ENCODE data around the gene TNFAIP8. TPM values are rescaled to one million over a fixed set of nuclear protein-coding genes. Genes with fewer than 3 reads are reported as not detected.

TNFAIP8 gene
- total and polyA plus RNA-seq, 11 donors: 3.6 to 30.8 (median 12.6) TPM

DNA sequence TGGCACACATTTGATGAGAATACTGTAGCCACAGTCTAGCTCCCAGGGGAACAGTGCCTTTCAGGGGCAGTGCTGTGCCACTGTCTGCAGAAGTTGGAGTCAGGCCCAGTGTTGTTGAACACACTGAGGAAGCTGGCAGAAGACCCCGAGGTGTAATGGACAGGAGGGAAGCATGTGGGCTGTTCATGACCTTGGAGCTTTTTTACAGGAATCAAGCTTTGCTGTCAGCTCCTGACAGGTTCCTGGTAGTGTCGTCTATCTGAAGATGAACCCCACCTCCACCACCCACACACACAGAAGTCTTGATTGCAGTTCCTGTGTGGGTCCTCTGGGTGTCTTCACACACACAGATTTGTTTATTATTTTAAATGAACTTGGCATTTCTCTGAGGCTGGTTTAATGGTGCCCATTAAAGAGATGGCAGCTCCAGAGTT, 40.3 kb upstream of the TNFAIP8 start:
- H3K27me3 ChIP-seq: no peaks in the 10 kb centered on the region
- peaks cover 0 to 78% (median 0%) of the 10 kb centered on the region in 12 donors for H3K4me1 ChIP-seq
- intact Hi-C loops (cut with DNase I): loop anchor here in 6 of 10 donors (2.0 to 5.0 kb wide), 2 partner anchors 97 kb away; no protein-coding TSS in a partner anchor
- ATAC-seq (peak; percentile 32 to 72 (median 64)), DNase-seq (peak in 1 of 5 donors; percentile 45)
- peak overlapping the region in 1 of 12 donors; percentile 54 for H3K27ac ChIP-seq
- H3K9me3 ChIP-seq: no peaks in the 10 kb centered on the region
- H3K36me3 ChIP-seq: no peaks in the 10 kb centered on the region
- no peak overlapping the region for H3K4me3 ChIP-seq
- no peak for TF ChIP-seq POLR2A (IDR thresholded peaks at IDR 0.05)
- TF ChIP-seq CTCF (IDR thresholded peaks at IDR 0.05): peak in 10 of 12 donors; percentile 6 to 41 (median 22)
- 4 to 8% (median 7%) methylated on average over 2 of the region's 2 CpGs for WGBS, 4 donors

DNA sequence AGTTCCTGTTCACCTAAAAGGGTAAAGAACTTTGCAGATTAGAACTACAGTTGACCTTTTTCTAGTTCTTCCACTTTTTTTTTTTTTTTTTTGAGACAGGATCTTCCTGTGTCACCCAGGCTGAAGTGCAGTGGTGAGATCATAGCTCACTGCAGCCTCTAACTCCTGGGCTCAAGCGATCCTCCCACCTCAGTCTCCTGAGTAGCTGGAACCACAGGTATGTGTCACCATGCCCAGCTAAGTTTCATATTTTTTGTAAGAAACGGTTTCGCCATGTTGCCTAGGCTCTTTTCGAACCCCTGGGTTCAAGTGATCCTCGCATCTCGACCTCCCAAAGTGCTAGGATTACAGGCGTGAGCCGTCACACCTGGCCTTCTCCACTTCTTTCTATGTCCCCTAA, 39.7 kb upstream of the TNFAIP8 start:
- Histone ChIP-seq H3K4me1 (peaks cover 0 to 79% (median 0%) of the 10 kb centered on the region in 12 donors), H3K27ac (peak overlapping the region in 1 of 12 donors; percentile 54), H3K27me3 (no peaks in the 10 kb centered on the region), H3K36me3 (no peaks in the 10 kb centered on the region), H3K9me3 (no peaks in the 10 kb centered on the region), H3K4me3 (no peak overlapping the region)
- TF ChIP-seq POLR2A (IDR thresholded peaks at IDR 0.05) (no peak), CTCF (IDR thresholded peaks at IDR 0.05) (no peak)
- no peak for DNase-seq
- WGBS, 4 donors: 96 to 99% (median 97%) methylated on average over 8 of the region's 8 CpGs
- ATAC-seq: no peak
- intact Hi-C loops (cut with DNase I): loop anchor here in 4 of 10 donors (5.0 kb wide), 1 partner anchor 96 kb away; no protein-coding TSS in a partner anchor

GRCh38 chr5:119316906-119317305, 38.9 kb upstream of the TNFAIP8 start:
- Histone ChIP-seq H3K27ac (peak overlapping the region in 1 of 12 donors; percentile 54), H3K4me1 (peaks cover 0 to 84% (median 0%) of the 10 kb centered on the region in 12 donors), H3K27me3 (no peaks in the 10 kb centered on the region), H3K9me3 (no peaks in the 10 kb centered on the region), H3K36me3 (no peaks in the 10 kb centered on the region), H3K4me3 (no peak overlapping the region)
- TF ChIP-seq POLR2A (IDR thresholded peaks at IDR 0.05): no peak
- TF ChIP-seq CTCF (IDR thresholded peaks at IDR 0.05): no peak
- 83 to 94% (median 85%) methylated on average over 3 of the region's 3 CpGs for WGBS, 4 donors
- no peak for ATAC-seq
- DNase-seq: no peak
- intact Hi-C loops (cut with DNase I): loop anchor here in 4 of 10 donors (5.0 kb wide), 1 partner anchor 95 kb away; no protein-coding TSS in a partner anchor

DNA sequence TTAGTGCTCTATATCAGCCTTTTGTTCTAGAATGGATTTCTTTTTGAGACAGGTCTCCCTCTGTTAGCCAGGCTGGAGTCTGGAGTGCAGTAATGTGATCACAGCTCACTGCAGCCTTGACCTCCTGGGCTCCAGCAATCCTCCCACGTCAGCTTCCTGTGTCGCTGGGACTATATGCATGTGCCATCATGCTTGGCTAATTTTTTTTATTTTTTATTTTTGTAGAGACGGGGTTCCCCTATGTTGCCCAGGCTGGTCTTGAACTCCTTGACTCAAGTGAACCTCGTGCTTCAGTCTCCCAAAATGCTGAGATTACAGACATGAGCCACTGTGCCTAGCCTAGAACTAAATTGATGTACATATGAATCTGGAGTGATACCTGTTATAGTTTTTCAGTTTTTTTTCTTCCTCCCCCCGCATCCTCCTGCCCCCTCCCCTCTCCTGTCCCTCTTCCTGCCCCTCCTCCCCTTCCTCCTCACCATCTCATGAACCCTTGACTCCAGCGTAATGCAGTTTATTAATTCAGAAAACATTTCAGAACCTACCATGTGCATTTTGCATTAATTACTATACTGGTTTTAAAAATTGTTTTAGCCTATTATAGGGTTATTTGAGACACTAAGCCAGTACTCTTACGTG, 37.4 kb upstream of the TNFAIP8 start:
- intact Hi-C loops (cut with DNase I): loop anchor here in 5 of 10 donors (2.0 to 5.0 kb wide), 2 partner anchors 94 kb away; no protein-coding TSS in a partner anchor

More for the DNA sequence above, 37.4 kb upstream of the TNFAIP8 start:
- Histone ChIP-seq H3K9me3 (no peaks in the 10 kb centered on the region), H3K36me3 (no peaks in the 10 kb centered on the region), H3K27ac (no peak overlapping the region), H3K4me1 (peaks cover 0 to 86% (median 3%) of the 10 kb centered on the region in 12 donors), H3K4me3 (no peak overlapping the region), H3K27me3 (no peaks in the 10 kb centered on the region)
- ATAC-seq: no peak
- no peak for DNase-seq
- TF ChIP-seq CTCF (IDR thresholded peaks at IDR 0.05): no peak
- 62 to 74% (median 69%) methylated on average over 7 of the region's 7 CpGs for WGBS, 4 donors

Data from heart left ventricle (tissue), 16 donors.